ENCODE measurements around the gene KIF11. TPM values are rescaled to one million over a fixed set of nuclear protein-coding genes. Genes with fewer than 3 reads are reported as not detected.

KIF11 gene
- polyA plus RNA-seq, 3 donors, result 0.07 to 0.55 (median 0.40) TPM

DNA sequence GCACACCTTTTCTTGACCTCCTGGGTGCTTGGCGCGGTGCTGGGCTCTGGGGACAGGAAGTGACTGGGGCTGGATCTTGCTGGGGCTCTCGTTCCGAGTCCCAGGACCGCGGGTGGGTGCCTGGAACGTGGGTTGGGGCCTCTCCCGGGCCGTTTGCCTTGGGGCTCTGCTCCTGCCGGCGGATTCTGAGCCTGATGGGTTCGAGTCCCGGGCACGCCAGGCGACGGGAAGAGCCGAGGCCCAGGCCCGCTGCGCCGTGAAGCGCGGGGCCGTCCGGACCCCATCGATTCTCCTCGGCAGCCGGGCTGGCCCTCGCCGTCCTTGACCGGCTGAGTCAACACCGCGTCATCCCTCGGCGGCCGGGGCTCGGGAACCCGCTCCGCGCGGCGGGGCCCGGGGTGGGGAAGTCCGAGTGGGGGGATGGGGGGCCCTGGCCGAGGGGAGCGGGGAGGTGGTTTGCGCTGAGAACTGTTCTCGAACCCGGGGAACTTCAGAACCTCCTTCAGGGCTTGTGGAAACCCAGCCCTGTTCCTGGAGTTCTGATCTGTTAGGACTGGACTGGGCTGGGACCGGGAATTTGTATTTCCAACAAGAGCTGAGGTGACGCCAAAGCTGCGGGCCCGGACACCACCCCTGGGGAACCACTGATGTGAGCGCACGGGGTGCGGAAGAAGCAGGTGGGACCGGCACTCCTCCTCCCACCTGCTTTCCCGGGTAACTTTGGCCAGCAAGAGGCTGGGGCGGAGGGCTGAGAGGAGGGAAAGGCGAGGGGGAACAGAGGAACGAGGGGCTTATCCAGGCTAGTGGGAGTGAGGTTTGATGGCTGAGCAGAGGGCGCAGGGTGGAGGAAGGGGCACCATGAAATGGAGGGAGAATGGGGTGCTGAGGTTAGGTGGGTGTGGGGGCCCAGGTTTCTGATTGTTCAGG is 103.0 kb downstream of the KIF11 start:
- Histone ChIP-seq H3K27ac (ENCODE audit: low read depth in 1 of 2, low read length in 2 of 2) (no peak overlapping the region), H3K9me3 (replicated peaks in 1 of 2; ENCODE audit: control insufficient read depth in 1 of 2, insufficient read depth in 1 of 2, low read length in 2 of 2) (no peaks in the 10 kb centered on the region), H3K4me2 (replicated peaks; ENCODE audit: extremely low read depth, low read length, poor library complexity, severe bottlenecking) (no peak overlapping the region), H3K9ac (ENCODE audit: insufficient read depth, low read length, poor library complexity, severe bottlenecking) (no peak overlapping the region), H4K20me1 (ENCODE audit: insufficient read depth, low read length) (peaks cover 61% of the 10 kb centered on the region), H3K4me1 (ENCODE audit: control insufficient read depth in 1 of 2, insufficient read depth in 2 of 2, low read length in 2 of 2) (peaks cover 28 to 59% of the 10 kb centered on the region in 2 donors), H3K4me3 (replicated peaks in 1 of 3; ENCODE audit: low read depth in 2 of 3, low read length in 3 of 3) (no peak overlapping the region), H2AFZ (ENCODE audit: insufficient read depth, low read depth, low read length, poor library complexity, severe bottlenecking) (no peak overlapping the region), H3K27me3 (ENCODE audit: control insufficient read depth in 2 of 2, insufficient read depth in 2 of 2, low read length in 2 of 2) (no peaks in the 10 kb centered on the region), H3K79me2 (ENCODE audit: insufficient read depth, low read length) (peaks cover 40% of the 10 kb centered on the region), H3K36me3 (replicated peaks in 1 of 2; ENCODE audit: control insufficient read depth in 1 of 2, insufficient read depth in 2 of 2, low read length in 2 of 2) (peaks cover 32 to 33% of the 10 kb centered on the region in 2 donors)
- Mint-ChIP-seq H3K36me3 (peaks cover 34 to 47% of the 10 kb centered on the region in 2 donors), H3K4me3 (no peak overlapping the region), H3K4me1 (peaks cover 77% of the 10 kb centered on the region), H3K27ac (peak overlapping the region in 3 of 7 donors; percentile 70 to 80 (median 80)), H3K9me3 (peaks cover 0 to 2% (median 0%) of the 10 kb centered on the region in 7 donors), H3K27me3 (ENCODE audit: low read depth in 3 of 3) (peaks cover 0 to 7% (median 0%) of the 10 kb centered on the region in 3 donors)
- intact Hi-C loops (cut with micrococcal nuclease), result loop anchor here in 1 of 2 donors (10.0 kb wide), 1 partner anchor 59 kb away; no protein-coding TSS in a partner anchor
- WGBS (ENCODE audit: insufficient coverage), result 90% methylated on average over 38 of the region's 61 CpGs
- no peak for DNase-seq
- TF ChIP-seq, protein P1, sequence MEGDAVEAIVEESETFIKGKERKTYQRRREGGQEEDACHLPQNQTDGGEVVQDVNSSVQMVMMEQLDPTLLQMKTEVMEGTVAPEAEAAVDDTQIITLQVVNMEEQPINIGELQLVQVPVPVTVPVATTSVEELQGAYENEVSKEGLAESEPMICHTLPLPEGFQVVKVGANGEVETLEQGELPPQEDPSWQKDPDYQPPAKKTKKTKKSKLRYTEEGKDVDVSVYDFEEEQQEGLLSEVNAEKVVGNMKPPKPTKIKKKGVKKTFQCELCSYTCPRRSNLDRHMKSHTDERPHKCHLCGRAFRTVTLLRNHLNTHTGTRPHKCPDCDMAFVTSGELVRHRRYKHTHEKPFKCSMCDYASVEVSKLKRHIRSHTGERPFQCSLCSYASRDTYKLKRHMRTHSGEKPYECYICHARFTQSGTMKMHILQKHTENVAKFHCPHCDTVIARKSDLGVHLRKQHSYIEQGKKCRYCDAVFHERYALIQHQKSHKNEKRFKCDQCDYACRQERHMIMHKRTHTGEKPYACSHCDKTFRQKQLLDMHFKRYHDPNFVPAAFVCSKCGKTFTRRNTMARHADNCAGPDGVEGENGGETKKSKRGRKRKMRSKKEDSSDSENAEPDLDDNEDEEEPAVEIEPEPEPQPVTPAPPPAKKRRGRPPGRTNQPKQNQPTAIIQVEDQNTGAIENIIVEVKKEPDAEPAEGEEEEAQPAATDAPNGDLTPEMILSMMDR (IDR thresholded peaks at IDR 0.05), result no peak

DNA sequence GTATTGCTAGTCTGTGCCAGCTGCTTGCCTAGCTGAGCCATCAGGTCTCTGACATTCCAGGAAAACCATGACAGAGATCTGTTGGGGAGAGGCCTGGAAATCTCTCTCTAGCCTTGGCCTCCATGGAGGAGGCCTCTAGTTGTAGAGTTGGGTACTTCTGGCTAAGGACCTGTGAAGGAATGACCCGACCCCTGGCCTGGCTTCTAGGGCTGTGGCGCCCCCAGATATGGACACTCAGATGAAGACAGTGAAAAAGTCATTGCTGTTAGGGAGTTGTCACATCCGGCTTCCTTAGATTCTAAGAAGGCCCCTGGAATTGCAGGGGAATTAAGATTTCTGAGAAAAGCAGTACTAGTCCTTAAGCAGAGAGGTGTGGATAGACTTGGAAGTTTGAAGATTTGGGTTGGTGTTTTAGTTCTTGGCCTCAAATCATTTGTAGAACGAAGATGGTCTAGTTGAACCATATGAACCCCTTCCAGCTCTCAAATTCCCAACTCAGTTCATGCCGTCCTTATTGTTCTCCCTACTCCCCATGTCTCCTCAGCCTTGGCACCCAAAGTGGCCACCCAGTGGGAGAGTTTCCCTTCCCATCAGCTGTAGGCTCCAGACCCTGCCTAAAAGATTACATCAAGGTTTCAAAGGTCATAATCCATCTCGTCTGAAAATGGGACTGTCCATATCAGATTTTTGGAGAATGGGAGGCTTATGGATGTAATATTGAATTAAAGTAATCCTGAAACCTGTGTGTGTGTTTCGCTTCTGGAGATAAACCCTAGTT is 103.9 kb downstream of the KIF11 start:
- TF ChIP-seq, protein P1 (IDR thresholded peaks at IDR 0.05), result no peak
- H3K4me3 Mint-ChIP-seq, result no peak overlapping the region
- no peak overlapping the region for H3K9ac ChIP-seq (ENCODE audit: insufficient read depth, low read length, poor library complexity, severe bottlenecking)
- no peak overlapping the region for H3K27ac ChIP-seq (ENCODE audit: low read depth in 1 of 2, low read length in 2 of 2)
- peaks cover 78% of the 10 kb centered on the region for H3K4me1 Mint-ChIP-seq
- H3K27me3 Mint-ChIP-seq (ENCODE audit: low read depth in 3 of 3), result peaks cover 0 to 8% (median 0%) of the 10 kb centered on the region in 3 donors
- peaks cover 53% of the 10 kb centered on the region for H4K20me1 ChIP-seq (ENCODE audit: insufficient read depth, low read length)
- peak overlapping the region in 4 of 7 donors; percentile 10 to 80 (median 49) for H3K27ac Mint-ChIP-seq
- intact Hi-C loops (cut with micrococcal nuclease), result loop anchor here in 1 of 2 donors (10.0 kb wide), 1 partner anchor 58 kb away; no protein-coding TSS in a partner anchor
- peaks cover 33 to 43% of the 10 kb centered on the region in 2 donors for H3K36me3 Mint-ChIP-seq
- no peak overlapping the region for H3K4me2 ChIP-seq (replicated peaks; ENCODE audit: extremely low read depth, low read length, poor library complexity, severe bottlenecking)
- 88% methylated on average over 3 of the region's 7 CpGs for WGBS (ENCODE audit: insufficient coverage)
- no peak overlapping the region for H2AFZ ChIP-seq (ENCODE audit: insufficient read depth, low read depth, low read length, poor library complexity, severe bottlenecking)
- peaks cover 28 to 66% of the 10 kb centered on the region in 2 donors for H3K4me1 ChIP-seq (ENCODE audit: control insufficient read depth in 1 of 2, insufficient read depth in 2 of 2, low read length in 2 of 2)
- peaks cover 31% of the 10 kb centered on the region for H3K79me2 ChIP-seq (ENCODE audit: insufficient read depth, low read length)
- H3K9me3 ChIP-seq (replicated peaks in 1 of 2; ENCODE audit: control insufficient read depth in 1 of 2, insufficient read depth in 1 of 2, low read length in 2 of 2), result no peaks in the 10 kb centered on the region
- no peaks in the 10 kb centered on the region for H3K27me3 ChIP-seq (ENCODE audit: control insufficient read depth in 2 of 2, insufficient read depth in 2 of 2, low read length in 2 of 2)
- no peak overlapping the region for H3K4me3 ChIP-seq (replicated peaks in 1 of 3; ENCODE audit: low read depth in 2 of 3, low read length in 3 of 3)
- H3K9me3 Mint-ChIP-seq, result peaks cover 0 to under 1% (median 0%) of the 10 kb centered on the region in 7 donors
- H3K36me3 ChIP-seq (replicated peaks in 1 of 2; ENCODE audit: control insufficient read depth in 1 of 2, insufficient read depth in 2 of 2, low read length in 2 of 2), result peaks cover 32 to 33% of the 10 kb centered on the region in 2 donors
- DNase-seq, result no peak
